HCT116 (cell line): ENCODE results near the gene ANKRD55. TPM values are rescaled to one million over a fixed set of nuclear protein-coding genes. Genes with fewer than 3 reads are reported as not detected.

Experiments
- ATAC-seq: fragments of 200-7000 bp; cut with Tn5 transposase; 2 replicates; pipeline ENCODE4 v1.9.1; 2020; ENCODE audit warnings: mild to moderate bottlenecking, moderate library complexity
- BruUV-seq: library from RNA; stranded (reverse); fragments of 400-500 nt; replicated peaks from 2 replicates; lab custom pipeline; 2021; lab: Mats Ljungman, UMichigan
- CTCF ChIA-PET: fragments of 300-600 bp; sonication (Branson Sonifier 250); formaldehyde crosslinking; loops from one replicate; lab custom pipeline; 2021; ENCODE audit warnings: antibody characterized with exemption; lab: Charles Lee
- POLR2A ChIA-PET: fragments of 300-600, 350-600 bp; sonication (Branson Sonifier 250); formaldehyde crosslinking; loops from one replicate; lab custom pipeline; 2021; ENCODE audit warnings: antibody characterized with exemption; lab: Charles Lee
- RAD21 ChIA-PET, 2 experiments: fragments of 300-600 bp; sonication (Branson Sonifier 250); formaldehyde crosslinking; loops; one replicate each; lab custom pipeline; 2023; ENCODE audit warnings: low total read pairs in 2 of 2; ENCODE audit not compliant: uncharacterized antibody in 2 of 2, unreplicated experiment in 2 of 2, low non-redundant PET in 1 of 2; lab: Charles Lee
- DNase-seq: peaks from one replicate; pipeline ENCODE4 v3.0.0-alpha.2; 2010; ENCODE audit warnings: low read depth, low spot score
- H2AFZ ChIP-seq: fragments of 200-600 bp; shearing (Covaris generic), sonication (generic); 2 replicates; pipeline ENCODE4 v1.6.1; 2017; ENCODE audit warnings: low read depth, mixed run types, mixed read lengths, antibody characterized with exemption, low read length; ENCODE audit not compliant: poor library complexity, severe bottlenecking
- H3K27ac ChIP-seq: 2 replicates; pipeline ENCODE4 v1.5.1; 2012; ENCODE audit warnings: low read depth, low read length
- H3K27me3 ChIP-seq: fragments of 200-600 bp; sonication (generic); 2 replicates; pipeline ENCODE4 v1.6.1; 2016; ENCODE audit warnings: mixed run types, low read length, mixed read lengths; ENCODE audit not compliant: insufficient read depth
- H3K36me3 ChIP-seq, 2 experiments: fragments of 200-500 bp in 1 of 2; fragments of 200-600 bp in 1 of 2; sonication (Bioruptor generic) in 1 of 2; sonication (generic) in 1 of 2; 2 replicates each; pipeline versions ENCODE4 v1.5.1 to v1.6.1; 2014 to 2016; ENCODE audit warnings: low read length in 2 of 2, inconsistent platforms in 1 of 2, mixed read lengths in 1 of 2, mixed run types in 1 of 2; ENCODE audit not compliant: insufficient read depth in 2 of 2, control insufficient read depth in 1 of 2
- H3K4me1 ChIP-seq, 2 experiments: fragments of 200-600 bp in 1 of 2; sonication (generic) in 1 of 2; 2 replicates each; pipeline versions ENCODE4 v1.5.1 to v1.6.1; 2012 to 2017; ENCODE audit warnings: low read length in 2 of 2, inconsistent platforms in 1 of 2, mild to moderate bottlenecking in 1 of 2, mixed read lengths in 1 of 2, mixed run types in 1 of 2, moderate library complexity in 1 of 2; ENCODE audit not compliant: insufficient read depth in 2 of 2, control insufficient read depth in 1 of 2
- H3K4me2 ChIP-seq: fragments of 200-600 bp; sonication (generic); 2 replicates; pipeline ENCODE4 v1.6.1; 2017; ENCODE audit warnings: mixed run types, low read length, mixed read lengths
- H3K4me3 ChIP-seq, 2 experiments: fragments of 200-600 bp in 1 of 2; sonication (generic) in 1 of 2; replicated peaks in 1 of 2; 2 replicates each; pipeline ENCODE4 v1.5.1; 2011 to 2016; ENCODE audit warnings: low read length in 2 of 2, control low read depth in 1 of 2, low read depth in 1 of 2, mild to moderate bottlenecking in 1 of 2, mixed read lengths in 1 of 2, mixed run types in 1 of 2
- H3K79me2 ChIP-seq: fragments of 200-600 bp; sonication (generic); 2 replicates; pipeline ENCODE4 v1.6.1; 2017; ENCODE audit warnings: mild to moderate bottlenecking, mixed run types, low read length, moderate library complexity, mixed read lengths; ENCODE audit not compliant: insufficient read depth
- H3K9ac ChIP-seq: fragments of 200-600 bp; sonication (generic); 2 replicates; pipeline ENCODE4 v1.6.1; 2016; ENCODE audit warnings: low read length, mixed read lengths
- H3K9me2 ChIP-seq: fragments of 200-600 bp; sonication (generic), shearing (Covaris generic); 2 replicates; pipeline ENCODE4 v1.6.1; 2017; ENCODE audit warnings: mixed run types, mild to moderate bottlenecking, moderate library complexity; ENCODE audit not compliant: insufficient read depth
- H3K9me3 ChIP-seq, 2 experiments: fragments of 200-500 bp in 1 of 2; fragments of 200-600 bp in 1 of 2; sonication (Bioruptor generic) in 1 of 2; sonication (generic) in 1 of 2; 2 replicates each; pipeline ENCODE4 v1.6.1; 2014 to 2017; ENCODE audit warnings: low read length in 2 of 2, mixed read lengths in 2 of 2, inconsistent platforms in 1 of 2, low read depth in 1 of 2, mild to moderate bottlenecking in 1 of 2, mixed run types in 1 of 2, moderate library complexity in 1 of 2; ENCODE audit not compliant: control insufficient read depth in 1 of 2, insufficient read depth in 1 of 2
- H4K20me1 ChIP-seq: fragments of 200-600 bp; sonication (generic), shearing (Covaris generic); 2 replicates; pipeline ENCODE4 v1.6.1; 2017; ENCODE audit warnings: mixed run types, mild to moderate bottlenecking, moderate library complexity; ENCODE audit not compliant: insufficient read depth
- FOSL1 ChIP-seq: IDR thresholded peaks from 2 replicates; pipeline ENCODE4 v1.6.1; 2012; ENCODE audit warnings: low read depth
- REST ChIP-seq: IDR thresholded peaks from 2 replicates; pipeline ENCODE4 v1.6.1; 2012; ENCODE audit warnings: low read depth
- ZBTB33 ChIP-seq: IDR thresholded peaks from 2 replicates; pipeline ENCODE4 v1.6.1; 2011; ENCODE audit warnings: mild to moderate bottlenecking, low read length, moderate library complexity; ENCODE audit not compliant: insufficient replicate concordance; ENCODE audit errors: extremely low read depth
- intact Hi-C: fragments of 100-400 bp; cut with micrococcal nuclease; formaldehyde crosslinking; loops from 2 replicates; pipeline ENCODE4 v1.10.0; 2022
- total RNA-seq: library from RNA; stranded (reverse); gene quantifications from one replicate; pipeline ENCODE4 v1.2.1, GENCODE V29; 2021; ENCODE audit not compliant: unreplicated experiment
- TF ChIP-seq, protein P1 (sequence below): IDR thresholded peaks from 2 replicates; pipeline ENCODE4 v1.6.1; 2012

The ANKRD55 gene
- total RNA-seq, 1 experiment from 2014 or later = not detected

DNA sequence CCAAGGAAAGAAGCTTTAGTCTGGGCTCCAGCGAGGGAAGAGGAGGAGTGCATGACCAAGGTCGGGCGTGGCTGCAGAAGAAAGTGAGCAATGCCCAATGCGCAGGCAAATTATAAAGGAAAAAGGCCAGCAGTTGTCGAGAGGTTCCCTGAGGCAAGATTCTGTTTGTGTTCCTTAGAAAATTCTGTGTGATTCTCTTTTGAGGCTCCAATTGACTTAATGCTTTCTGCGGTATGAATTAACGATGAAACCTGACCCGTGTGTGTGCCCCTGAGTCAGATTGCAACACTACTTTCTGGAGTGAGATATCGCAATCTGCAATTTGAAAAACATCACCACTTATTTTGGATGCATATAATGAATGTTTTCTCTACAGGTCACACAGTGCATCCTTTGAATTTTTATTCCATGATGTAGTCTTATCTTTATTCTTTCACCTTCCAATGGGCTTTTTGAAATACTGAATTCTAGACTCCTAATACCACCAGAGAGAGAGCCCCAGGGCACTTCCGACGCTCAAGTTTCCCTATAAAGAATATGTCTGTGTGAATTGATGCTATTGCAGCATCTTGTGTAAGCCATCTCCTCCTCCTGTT, 120.5 kb downstream of the ANKRD55 start:
- ATAC-seq = no peak
- intact Hi-C loops = no loop called here
- no peak overlapping the region for H3K4me3 ChIP-seq
- DNase-seq = no peak
- H3K4me1 ChIP-seq = no peaks in the 10 kb centered on the region
- H3K9ac ChIP-seq = no peak overlapping the region
- no peaks in the 10 kb centered on the region for H3K79me2 ChIP-seq
- ChIA-PET POLR2A (no interaction called here), CTCF (no interaction called here), RAD21 (no interaction called here)
- no TSS peak for BruUV-seq
- no peak overlapping the region for H2AFZ ChIP-seq
- no peak overlapping the region for H3K4me2 ChIP-seq
- no peaks in the 10 kb centered on the region for H4K20me1 ChIP-seq
- H3K36me3 ChIP-seq = no peaks in the 10 kb centered on the region
- H3K27me3 ChIP-seq = no peaks in the 10 kb centered on the region
- TF ChIP-seq, protein P1, sequence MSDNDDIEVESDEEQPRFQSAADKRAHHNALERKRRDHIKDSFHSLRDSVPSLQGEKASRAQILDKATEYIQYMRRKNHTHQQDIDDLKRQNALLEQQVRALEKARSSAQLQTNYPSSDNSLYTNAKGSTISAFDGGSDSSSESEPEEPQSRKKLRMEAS = no peak
- TF ChIP-seq REST (no peak), ZBTB33 (no peak), FOSL1 (no peak)
- H3K9me3 ChIP-seq = no peaks in the 10 kb centered on the region
- H3K9me2 ChIP-seq = no peaks in the 10 kb centered on the region
- no peak overlapping the region for H3K27ac ChIP-seq
